OCI-LY3 (cell line): ENCODE measurements around the gene HCFC1.

Experiments
- H2AFZ ChIP-seq: fragments of 200-600, 300-600 bp; shearing (Covaris generic); 2 replicates; pipeline ENCODE4 v1.6.0; 2014; ENCODE audit warnings: antibody characterized with exemption, low read depth, low read length
- H3K27ac ChIP-seq: fragments of 200-600, 300-600 bp; sonication (generic); 2 replicates; pipeline ENCODE4 v1.5.1; 2014; ENCODE audit warnings: mild to moderate bottlenecking, low read length, moderate library complexity, mixed read lengths
- H3K27me3 ChIP-seq: fragments of 200-600, 300-600 bp; sonication (generic); 2 replicates; pipeline ENCODE4 v1.6.1; 2014; ENCODE audit warnings: low read depth, low read length, mixed read lengths
- H3K36me3 ChIP-seq: fragments of 200-600, 300-600 bp; sonication (generic); replicated peaks from 2 replicates; pipeline ENCODE3; 2014; ENCODE audit warnings: low read depth, low read length, mixed read lengths
- H3K4me1 ChIP-seq: fragments of 300-600, 200-600 bp; sonication (generic); 2 replicates; pipeline ENCODE4 v1.6.1; 2014; ENCODE audit warnings: low read length, mixed read lengths
- H3K4me2 ChIP-seq: fragments of 200-600, 300-600 bp; sonication (generic); 2 replicates; pipeline ENCODE4 v1.6.1; 2014; ENCODE audit warnings: low read length, mixed read lengths
- H3K4me3 ChIP-seq: fragments of 300-600, 200-600 bp; sonication (generic); 2 replicates; pipeline ENCODE4 v1.5.1; 2014; ENCODE audit warnings: antibody characterized with exemption, mild to moderate bottlenecking, low read length, moderate library complexity
- H3K79me2 ChIP-seq: fragments of 300-600, 200-600 bp; shearing (Covaris generic); 2 replicates; pipeline ENCODE4 v1.6.1; 2014; ENCODE audit warnings: mild to moderate bottlenecking, low read length, mixed read lengths
- H3K9ac ChIP-seq: fragments of 300-600, 200-600 bp; shearing (Covaris generic); 2 replicates; pipeline ENCODE4 v1.6.0; 2014; ENCODE audit warnings: mild to moderate bottlenecking, low read length, moderate library complexity
- H3K9me3 ChIP-seq: fragments of 200-600, 300-600 bp; shearing (Covaris generic); 2 replicates; pipeline ENCODE4 v1.6.1; 2014; ENCODE audit warnings: low read length, mixed read lengths; ENCODE audit not compliant: insufficient read depth
- H4K20me1 ChIP-seq: fragments of 200-600, 300-600 bp; sonication (generic); 2 replicates; pipeline ENCODE4 v1.6.1; 2016; ENCODE audit warnings: low read length, mixed read lengths; ENCODE audit not compliant: insufficient read depth
- EZH2phosphoT487 ChIP-seq: fragments of 200-600 bp; shearing (Covaris generic); IDR thresholded peaks from 2 replicates; pipeline ENCODE4 v1.6.1; 2018; ENCODE audit warnings: antibody characterized with exemption, mixed run types, low read depth
- TF ChIP-seq, protein P1 (sequence below): fragments of 200-600, 300-600 bp; sonication (generic); IDR thresholded peaks from 2 replicates; pipeline ENCODE4 v1.5.1; 2014; ENCODE audit warnings: antibody characterized with exemption, low read length, low read depth

The HCFC1 gene

GRCh38 chrX:153969125-153969903 is 2.3 kb downstream of the HCFC1 start:
- no peaks in the 10 kb centered on the region for H3K9me3 ChIP-seq
- no peaks in the 10 kb centered on the region for H3K27me3 ChIP-seq
- H2AFZ ChIP-seq = no peak overlapping the region
- peaks cover 86% of the 10 kb centered on the region for H3K79me2 ChIP-seq
- H3K4me1 ChIP-seq = peaks cover 38% of the 10 kb centered on the region
- TF ChIP-seq, protein P1, sequence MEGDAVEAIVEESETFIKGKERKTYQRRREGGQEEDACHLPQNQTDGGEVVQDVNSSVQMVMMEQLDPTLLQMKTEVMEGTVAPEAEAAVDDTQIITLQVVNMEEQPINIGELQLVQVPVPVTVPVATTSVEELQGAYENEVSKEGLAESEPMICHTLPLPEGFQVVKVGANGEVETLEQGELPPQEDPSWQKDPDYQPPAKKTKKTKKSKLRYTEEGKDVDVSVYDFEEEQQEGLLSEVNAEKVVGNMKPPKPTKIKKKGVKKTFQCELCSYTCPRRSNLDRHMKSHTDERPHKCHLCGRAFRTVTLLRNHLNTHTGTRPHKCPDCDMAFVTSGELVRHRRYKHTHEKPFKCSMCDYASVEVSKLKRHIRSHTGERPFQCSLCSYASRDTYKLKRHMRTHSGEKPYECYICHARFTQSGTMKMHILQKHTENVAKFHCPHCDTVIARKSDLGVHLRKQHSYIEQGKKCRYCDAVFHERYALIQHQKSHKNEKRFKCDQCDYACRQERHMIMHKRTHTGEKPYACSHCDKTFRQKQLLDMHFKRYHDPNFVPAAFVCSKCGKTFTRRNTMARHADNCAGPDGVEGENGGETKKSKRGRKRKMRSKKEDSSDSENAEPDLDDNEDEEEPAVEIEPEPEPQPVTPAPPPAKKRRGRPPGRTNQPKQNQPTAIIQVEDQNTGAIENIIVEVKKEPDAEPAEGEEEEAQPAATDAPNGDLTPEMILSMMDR = no peak
- TF ChIP-seq EZH2phosphoT487 = no peak
- H3K4me3 ChIP-seq = peak overlapping the region; percentile 97
- H3K27ac ChIP-seq = peak overlapping the region; percentile 98
- peaks cover 55% of the 10 kb centered on the region for H4K20me1 ChIP-seq
- H3K4me2 ChIP-seq = peak overlapping the region; percentile 98
- H3K9ac ChIP-seq = peak overlapping the region; percentile 100
- H3K36me3 ChIP-seq = peaks cover 23% of the 10 kb centered on the region

DNA sequence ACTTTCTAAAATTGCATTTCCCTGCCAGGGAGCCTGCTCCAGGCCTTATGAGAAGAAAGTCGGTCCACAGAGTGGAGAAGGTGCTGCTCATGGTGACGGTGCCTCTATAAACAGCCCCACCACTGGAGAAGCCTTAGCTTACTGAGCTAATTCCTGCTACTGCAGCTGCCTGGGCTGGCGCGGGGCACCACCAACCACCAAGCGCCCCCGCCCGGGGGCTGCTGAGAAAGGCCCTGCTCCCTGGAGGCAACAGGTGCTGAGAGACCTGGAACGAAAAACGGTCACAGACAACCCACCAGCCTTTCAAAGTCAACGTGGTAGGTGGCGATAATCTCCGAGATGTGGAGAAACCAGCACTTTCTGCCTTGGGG is 2.9 kb downstream of the HCFC1 start:
- peak overlapping the region; percentile 100 for H3K9ac ChIP-seq
- H3K79me2 ChIP-seq = peaks cover 86% of the 10 kb centered on the region
- H3K27me3 ChIP-seq = no peaks in the 10 kb centered on the region
- peaks cover 60% of the 10 kb centered on the region for H4K20me1 ChIP-seq
- H3K27ac ChIP-seq = peak overlapping the region; percentile 98
- TF ChIP-seq, protein P1 = peak; percentile 30; the same call in 1 of the 2 replicates
- TF ChIP-seq EZH2phosphoT487 = no peak
- peaks cover 23% of the 10 kb centered on the region for H3K36me3 ChIP-seq
- H3K4me3 ChIP-seq = peak overlapping the region; percentile 97
- peaks cover 32% of the 10 kb centered on the region for H3K4me1 ChIP-seq
- H3K9me3 ChIP-seq = no peaks in the 10 kb centered on the region
- no peak overlapping the region for H2AFZ ChIP-seq
- H3K4me2 ChIP-seq = peak overlapping the region; percentile 98

DNA sequence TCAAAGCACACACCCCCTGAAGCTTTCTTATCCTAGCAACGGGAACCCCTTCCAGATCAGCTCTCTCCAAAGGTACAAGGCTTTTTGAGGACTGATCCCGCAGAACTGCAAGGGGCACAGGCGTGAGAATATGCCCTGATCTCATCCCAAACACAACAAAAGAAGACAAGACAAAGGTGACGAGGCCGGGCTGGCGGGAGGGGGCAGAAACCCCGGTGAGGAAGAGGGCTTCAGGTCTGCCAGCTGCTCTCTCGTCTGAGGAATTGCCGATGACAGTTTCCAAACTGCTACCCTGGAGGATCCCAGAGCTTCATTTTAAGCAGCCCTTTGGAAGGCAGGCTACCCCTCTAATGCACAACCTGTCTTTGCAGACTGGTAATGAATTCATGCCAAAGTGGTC is 3.4 kb downstream of the HCFC1 start:
- Histone ChIP-seq H3K9ac (peak overlapping the region; percentile 100), H3K4me3 (peak overlapping the region; percentile 97), H2AFZ (no peak overlapping the region), H3K4me2 (peak overlapping the region; percentile 98), H3K4me1 (peaks cover 27% of the 10 kb centered on the region), H3K27me3 (no peaks in the 10 kb centered on the region), H3K36me3 (peaks cover 25% of the 10 kb centered on the region), H3K79me2 (peaks cover 86% of the 10 kb centered on the region), H3K27ac (peak overlapping the region; percentile 98), H4K20me1 (peaks cover 60% of the 10 kb centered on the region), H3K9me3 (no peaks in the 10 kb centered on the region)
- TF ChIP-seq, protein P1 = no peak
- no peak for TF ChIP-seq EZH2phosphoT487

GRCh38 chrX:153967536-153968224 is 3.9 kb downstream of the HCFC1 start:
- peaks cover 89% of the 10 kb centered on the region for H3K79me2 ChIP-seq
- no peaks in the 10 kb centered on the region for H3K9me3 ChIP-seq
- peak overlapping the region; percentile 10 for H3K27ac ChIP-seq
- peaks cover 27% of the 10 kb centered on the region for H3K4me1 ChIP-seq
- TF ChIP-seq, protein P1 = no peak
- TF ChIP-seq EZH2phosphoT487 = no peak
- H3K4me3 ChIP-seq = peak overlapping the region; percentile 97; the same call in 1 of the 2 replicates
- H2AFZ ChIP-seq = no peak overlapping the region
- no peaks in the 10 kb centered on the region for H3K27me3 ChIP-seq
- H3K4me2 ChIP-seq = peak overlapping the region; percentile 98
- peaks cover 29% of the 10 kb centered on the region for H3K36me3 ChIP-seq
- peaks cover 60% of the 10 kb centered on the region for H4K20me1 ChIP-seq
- peak overlapping the region; percentile 100; the same call in 1 of the 2 replicates for H3K9ac ChIP-seq
